Smooth muscle cell (in vitro differentiated cells): Measurements from ENCODE around the gene SLC17A3. TPM values are rescaled to one million over a fixed set of nuclear protein-coding genes. Genes with fewer than 3 reads are reported as not detected.

Source experiments
- DNase-seq: peaks from one replicate; lab custom pipeline; 2025; ENCODE audit not compliant: unreplicated experiment; lab: John Stamatoyannopoulos, UW
- H2AFZ ChIP-seq: fragments of 200-600 bp; sonication (generic); 2 replicates; pipeline ENCODE4 v1.6.0; 2016; ENCODE audit warnings: antibody characterized with exemption, low read depth, mild to moderate bottlenecking
- H3F3A ChIP-seq: fragments of 200-600 bp; sonication (generic); 2 replicates; pipeline ENCODE4 v1.6.0; 2017; ENCODE audit warnings: antibody characterized with exemption, low read depth
- H3K27ac ChIP-seq: fragments of 200-600 bp; sonication (generic); 2 replicates; pipeline ENCODE4 v1.5.1; 2016; ENCODE audit warnings: low read depth, mild to moderate bottlenecking
- H3K27me3 ChIP-seq: fragments of 200-600 bp; sonication (generic); 2 replicates; pipeline ENCODE4 v1.6.1; 2016; ENCODE audit warnings: low read depth, mild to moderate bottlenecking
- H3K36me3 ChIP-seq: fragments of 200-600 bp; sonication (generic); 2 replicates; pipeline ENCODE4 v1.5.1; 2016; ENCODE audit warnings: low read depth
- H3K4me1 ChIP-seq: fragments of 200-600 bp; sonication (generic); 2 replicates; pipeline ENCODE4 v1.5.1; 2016; ENCODE audit warnings: low read depth
- H3K4me2 ChIP-seq: fragments of 200-600 bp; sonication (generic); 2 replicates; pipeline ENCODE4 v1.6.0; 2016; ENCODE audit warnings: mild to moderate bottlenecking
- H3K4me3 ChIP-seq: fragments of 200-600 bp; sonication (generic); 2 replicates; pipeline ENCODE4 v1.5.1; 2016; ENCODE audit warnings: mild to moderate bottlenecking
- H3K79me2 ChIP-seq: fragments of 200-600 bp; sonication (generic); 2 replicates; pipeline ENCODE4 v1.6.0; 2016; ENCODE audit warnings: low read depth, mild to moderate bottlenecking
- H3K9ac ChIP-seq: fragments of 200-600 bp; sonication (generic); 2 replicates; pipeline ENCODE4 v1.6.0; 2016; ENCODE audit warnings: low read depth
- H3K9me3 ChIP-seq: fragments of 200-600 bp; sonication (generic); replicated peaks from 2 replicates; pipeline ENCODE4 v1.5.1; 2016; ENCODE audit warnings: low read depth
- H4K20me1 ChIP-seq: fragments of 200-600 bp; sonication (generic); 2 replicates; pipeline ENCODE4 v1.6.0; 2016; ENCODE audit warnings: low read depth
- CTCF ChIP-seq: fragments of 200-600 bp; sonication (generic); IDR thresholded peaks from 2 replicates; pipeline ENCODE4 v1.5.1; 2017; ENCODE audit warnings: borderline replicate concordance, mild to moderate bottlenecking, antibody characterized with exemption; ENCODE audit not compliant: insufficient read depth, poor library complexity, severe bottlenecking
- WGBS: methylation state at CpG from one replicate; pipeline ENCODE4 v1.1.7; 2016; ENCODE audit warnings: low lambda C conversion rate; 5-methylcytosine and 5-hydroxymethylcytosine counted together
- polyA plus RNA-seq: library from polyadenylated mRNA; unstranded; fragments of >200 nt; fragmentation: Nextera tagmentation; extraction: Ambion mirVana; gene quantifications from 2 replicates; pipeline ENCODE4 v1.2.1, GENCODE V29; 2016
- total RNA-seq: library from RNA; depleted of rRNA; stranded (reverse); fragments of >200 nt; gene quantifications from 2 replicates; pipeline ENCODE4 v1.2.3, GENCODE V29; 2014

The SLC17A3 gene
- total and polyA plus RNA-seq, 2 experiments from 2014 or later: not detected

- Histone ChIP-seq H3F3A (no peaks in the 10 kb centered on the region), H3K27me3 (no peaks in the 10 kb centered on the region), H2AFZ (no peak overlapping the region), H3K4me2 (no peak overlapping the region), H3K79me2 (no peaks in the 10 kb centered on the region), H3K4me3 (no peak overlapping the region), H3K4me1 (no peaks in the 10 kb centered on the region), H3K36me3 (no peaks in the 10 kb centered on the region), H4K20me1 (no peaks in the 10 kb centered on the region), H3K27ac (no peak overlapping the region), H3K9me3 (no peaks in the 10 kb centered on the region), H3K9ac (no peak overlapping the region)
- WGBS: 97% methylated on average over 1 of the region's 1 CpG
- DNase-seq: no peak
- no peak for TF ChIP-seq CTCF
Measured at GRCh38 chr6:25902071-25902470, 28.0 kb upstream of the SLC17A3 start.

- Histone ChIP-seq H3K27ac (no peak overlapping the region), H3K4me2 (no peak overlapping the region), H3K36me3 (no peaks in the 10 kb centered on the region), H3K9me3 (no peaks in the 10 kb centered on the region), H4K20me1 (no peaks in the 10 kb centered on the region), H3F3A (no peaks in the 10 kb centered on the region), H3K4me3 (no peak overlapping the region), H3K27me3 (no peaks in the 10 kb centered on the region), H3K9ac (no peak overlapping the region), H3K79me2 (no peaks in the 10 kb centered on the region), H3K4me1 (no peaks in the 10 kb centered on the region), H2AFZ (no peak overlapping the region)
- WGBS: 93% methylated on average over 1 of the region's 1 CpG
- DNase-seq: no peak
- no peak for TF ChIP-seq CTCF
Measured at GRCh38 chr6:25900843-25901242, 26.8 kb upstream of the SLC17A3 start.

GRCh38 chr6:25899580-25900408, 25.8 kb upstream of the SLC17A3 start:
- 72% methylated on average over 2 of the region's 2 CpGs for whole genome bisulfite sequencing
- no peaks in the 10 kb centered on the region for H3K79me2 ChIP-seq
- H4K20me1 ChIP-seq: no peaks in the 10 kb centered on the region
- no peak for DNase-seq
- H3K4me3 ChIP-seq: no peak overlapping the region
- no peak overlapping the region for H3K4me2 ChIP-seq
- H2AFZ ChIP-seq: no peak overlapping the region
- no peaks in the 10 kb centered on the region for H3K36me3 ChIP-seq
- no peak overlapping the region for H3K9ac ChIP-seq
- no peak for TF ChIP-seq CTCF
- no peaks in the 10 kb centered on the region for H3K9me3 ChIP-seq
- H3K4me1 ChIP-seq: no peaks in the 10 kb centered on the region
- peak overlapping the region; percentile 29 for H3K27ac ChIP-seq
- no peaks in the 10 kb centered on the region for H3K27me3 ChIP-seq
- no peaks in the 10 kb centered on the region for H3F3A ChIP-seq

GRCh38 chr6:25899123-25899522, 25.1 kb upstream of the SLC17A3 start:
- Histone ChIP-seq H3F3A (no peaks in the 10 kb centered on the region), H3K36me3 (no peaks in the 10 kb centered on the region), H3K4me1 (no peaks in the 10 kb centered on the region), H3K27me3 (no peaks in the 10 kb centered on the region), H3K4me3 (no peak overlapping the region), H3K9ac (no peak overlapping the region), H3K79me2 (no peaks in the 10 kb centered on the region), H3K27ac (no peak overlapping the region), H3K9me3 (no peaks in the 10 kb centered on the region), H4K20me1 (no peaks in the 10 kb centered on the region), H3K4me2 (no peak overlapping the region), H2AFZ (no peak overlapping the region)
- WGBS: 64% methylated on average over 2 of the region's 2 CpGs
- DNase-seq: no peak
- TF ChIP-seq CTCF: no peak
